Smooth muscle cell (in vitro differentiated cells): ENCODE measurements around the gene S1PR3. TPM values are rescaled to one million over a fixed set of nuclear protein-coding genes. Genes with fewer than 3 reads are reported as not detected.
A peak's percentile ranks its signal among the peaks of the same experiment; 100 is the strongest.

Experiments used
- DNase-seq: peaks from one replicate; lab custom pipeline; 2025; ENCODE audit not compliant: unreplicated experiment; lab: John Stamatoyannopoulos, UW
- H2AFZ ChIP-seq: fragments of 200-600 bp; sonication (generic); 2 replicates; pipeline ENCODE4 v1.6.0; 2016; ENCODE audit warnings: antibody characterized with exemption, low read depth, mild to moderate bottlenecking
- H3F3A ChIP-seq: fragments of 200-600 bp; sonication (generic); 2 replicates; pipeline ENCODE4 v1.6.0; 2017; ENCODE audit warnings: antibody characterized with exemption, low read depth
- H3K27ac ChIP-seq: fragments of 200-600 bp; sonication (generic); 2 replicates; pipeline ENCODE4 v1.5.1; 2016; ENCODE audit warnings: low read depth, mild to moderate bottlenecking
- H3K27me3 ChIP-seq: fragments of 200-600 bp; sonication (generic); 2 replicates; pipeline ENCODE4 v1.6.1; 2016; ENCODE audit warnings: low read depth, mild to moderate bottlenecking
- H3K36me3 ChIP-seq: fragments of 200-600 bp; sonication (generic); 2 replicates; pipeline ENCODE4 v1.5.1; 2016; ENCODE audit warnings: low read depth
- H3K4me1 ChIP-seq: fragments of 200-600 bp; sonication (generic); 2 replicates; pipeline ENCODE4 v1.5.1; 2016; ENCODE audit warnings: low read depth
- H3K4me2 ChIP-seq: fragments of 200-600 bp; sonication (generic); 2 replicates; pipeline ENCODE4 v1.6.0; 2016; ENCODE audit warnings: mild to moderate bottlenecking
- H3K4me3 ChIP-seq: fragments of 200-600 bp; sonication (generic); 2 replicates; pipeline ENCODE4 v1.5.1; 2016; ENCODE audit warnings: mild to moderate bottlenecking
- H3K79me2 ChIP-seq: fragments of 200-600 bp; sonication (generic); 2 replicates; pipeline ENCODE4 v1.6.0; 2016; ENCODE audit warnings: low read depth, mild to moderate bottlenecking
- H3K9ac ChIP-seq: fragments of 200-600 bp; sonication (generic); 2 replicates; pipeline ENCODE4 v1.6.0; 2016; ENCODE audit warnings: low read depth
- H3K9me3 ChIP-seq: fragments of 200-600 bp; sonication (generic); replicated peaks from 2 replicates; pipeline ENCODE4 v1.5.1; 2016; ENCODE audit warnings: low read depth
- H4K20me1 ChIP-seq: fragments of 200-600 bp; sonication (generic); 2 replicates; pipeline ENCODE4 v1.6.0; 2016; ENCODE audit warnings: low read depth
- WGBS: methylation state at CpG from one replicate; pipeline ENCODE4 v1.1.7; 2016; ENCODE audit warnings: low lambda C conversion rate; 5-methylcytosine and 5-hydroxymethylcytosine counted together
- polyA plus RNA-seq: library from polyadenylated mRNA; unstranded; fragments of >200 nt; fragmentation: Nextera tagmentation; extraction: Ambion mirVana; gene quantifications from 2 replicates; pipeline ENCODE4 v1.2.1, GENCODE V29; 2016
- total RNA-seq: library from RNA; depleted of rRNA; stranded (reverse); fragments of >200 nt; gene quantifications from 2 replicates; pipeline ENCODE4 v1.2.3, GENCODE V29; 2014
- TF ChIP-seq, protein P1 (sequence below): fragments of 200-600 bp; sonication (generic); IDR thresholded peaks from 2 replicates; pipeline ENCODE4 v1.5.1; 2017; ENCODE audit warnings: borderline replicate concordance, mild to moderate bottlenecking, antibody characterized with exemption; ENCODE audit not compliant: insufficient read depth, poor library complexity, severe bottlenecking

Gene S1PR3
- total and polyA plus RNA-seq, 2 experiments from 2014 or later, result 184 to 246 TPM

DNA sequence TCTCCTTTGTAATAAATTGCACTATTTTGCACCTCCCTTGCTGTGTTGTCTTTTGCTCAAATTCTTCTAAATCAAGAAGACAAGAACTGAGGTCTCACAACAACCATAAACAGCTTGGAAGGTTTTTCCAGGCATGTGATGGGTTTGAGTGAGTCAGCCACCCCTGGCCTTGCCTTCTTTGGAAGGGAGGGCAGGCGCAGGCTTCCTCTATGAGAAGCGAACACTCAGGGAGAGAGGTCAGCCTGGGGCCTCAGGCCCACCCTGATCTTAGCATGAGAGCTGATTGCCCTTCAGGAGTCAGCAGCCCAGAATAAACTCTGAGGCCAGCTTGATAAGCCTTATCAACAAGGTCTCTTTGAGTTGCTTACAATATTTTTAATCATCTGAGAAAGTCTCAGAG lies 31.6 kb downstream of the S1PR3 start:
- no peaks in the 10 kb centered on the region for H3K79me2 ChIP-seq
- no peaks in the 10 kb centered on the region for H3K36me3 ChIP-seq
- peak overlapping the region; percentile 32 for H3K4me2 ChIP-seq
- H3K4me3 ChIP-seq, result no peak overlapping the region
- no peak overlapping the region for H3K9ac ChIP-seq
- peak overlapping the region; percentile 84 for H3K27ac ChIP-seq
- no peaks in the 10 kb centered on the region for H4K20me1 ChIP-seq
- H3K9me3 ChIP-seq, result no peaks in the 10 kb centered on the region
- WGBS, result 10% methylated on average over 2 of the region's 2 CpGs
- H3F3A ChIP-seq, result peaks cover 13% of the 10 kb centered on the region
- H3K27me3 ChIP-seq, result no peaks in the 10 kb centered on the region
- TF ChIP-seq, protein P1, sequence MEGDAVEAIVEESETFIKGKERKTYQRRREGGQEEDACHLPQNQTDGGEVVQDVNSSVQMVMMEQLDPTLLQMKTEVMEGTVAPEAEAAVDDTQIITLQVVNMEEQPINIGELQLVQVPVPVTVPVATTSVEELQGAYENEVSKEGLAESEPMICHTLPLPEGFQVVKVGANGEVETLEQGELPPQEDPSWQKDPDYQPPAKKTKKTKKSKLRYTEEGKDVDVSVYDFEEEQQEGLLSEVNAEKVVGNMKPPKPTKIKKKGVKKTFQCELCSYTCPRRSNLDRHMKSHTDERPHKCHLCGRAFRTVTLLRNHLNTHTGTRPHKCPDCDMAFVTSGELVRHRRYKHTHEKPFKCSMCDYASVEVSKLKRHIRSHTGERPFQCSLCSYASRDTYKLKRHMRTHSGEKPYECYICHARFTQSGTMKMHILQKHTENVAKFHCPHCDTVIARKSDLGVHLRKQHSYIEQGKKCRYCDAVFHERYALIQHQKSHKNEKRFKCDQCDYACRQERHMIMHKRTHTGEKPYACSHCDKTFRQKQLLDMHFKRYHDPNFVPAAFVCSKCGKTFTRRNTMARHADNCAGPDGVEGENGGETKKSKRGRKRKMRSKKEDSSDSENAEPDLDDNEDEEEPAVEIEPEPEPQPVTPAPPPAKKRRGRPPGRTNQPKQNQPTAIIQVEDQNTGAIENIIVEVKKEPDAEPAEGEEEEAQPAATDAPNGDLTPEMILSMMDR, result no peak
- H2AFZ ChIP-seq, result peak overlapping the region; percentile 41
- DNase-seq, result no peak
- peaks cover 4% of the 10 kb centered on the region for H3K4me1 ChIP-seq

DNA sequence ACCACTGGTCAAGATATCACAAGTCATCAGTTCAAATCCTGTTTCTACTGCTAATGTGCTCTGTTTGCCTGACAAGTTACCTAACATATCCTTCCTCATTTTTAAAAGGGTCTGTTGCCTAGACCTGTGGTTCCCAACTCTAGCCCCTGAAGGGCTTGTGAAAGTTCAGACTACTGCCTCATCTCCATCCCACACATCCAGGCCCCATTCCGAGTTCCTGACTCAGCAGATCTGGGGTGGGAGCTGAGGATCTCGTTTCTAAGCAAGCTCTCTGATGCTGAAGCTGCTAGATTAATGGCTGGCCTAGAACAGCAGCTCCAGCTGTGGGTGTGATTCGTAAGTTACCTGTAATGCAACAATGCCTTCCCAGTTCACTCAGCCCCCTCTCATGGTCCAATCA lies 32.5 kb downstream of the S1PR3 start:
- peaks cover 13% of the 10 kb centered on the region for H3F3A ChIP-seq
- H3K4me1 ChIP-seq, result peaks cover 4% of the 10 kb centered on the region
- no peaks in the 10 kb centered on the region for H3K36me3 ChIP-seq
- H3K9ac ChIP-seq, result no peak overlapping the region
- DNase-seq, result no peak
- no peaks in the 10 kb centered on the region for H3K27me3 ChIP-seq
- H3K79me2 ChIP-seq, result no peaks in the 10 kb centered on the region
- TF ChIP-seq, protein P1, result no peak
- H3K9me3 ChIP-seq, result no peaks in the 10 kb centered on the region
- H3K4me2 ChIP-seq, result peak overlapping the region; percentile 32
- H3K4me3 ChIP-seq, result no peak overlapping the region
- WGBS, result 43% methylated on average over 3 of the region's 3 CpGs
- H2AFZ ChIP-seq, result no peak overlapping the region
- H3K27ac ChIP-seq, result peak overlapping the region; percentile 84
- no peaks in the 10 kb centered on the region for H4K20me1 ChIP-seq

DNA sequence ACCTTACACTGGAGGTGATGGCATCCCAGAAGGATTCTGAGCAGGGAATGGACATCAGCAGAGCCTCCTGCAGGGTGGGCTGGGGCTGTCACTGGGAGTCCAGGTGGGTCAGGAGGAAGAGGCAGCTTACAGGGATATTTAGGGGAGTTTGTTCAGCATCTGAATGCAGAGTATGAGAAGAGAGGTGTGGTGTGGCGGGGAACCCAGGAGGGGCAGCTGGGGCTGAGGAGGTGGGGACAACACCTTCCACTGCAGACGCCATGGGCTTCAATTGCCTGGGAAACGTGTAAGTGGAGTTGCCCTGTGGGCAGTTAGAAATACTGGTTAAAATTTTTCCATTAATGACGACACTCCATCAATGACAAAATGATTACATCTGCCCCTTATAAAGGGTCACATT lies 33.5 kb downstream of the S1PR3 start:
- no peak overlapping the region for H3K27ac ChIP-seq
- H3K27me3 ChIP-seq, result no peaks in the 10 kb centered on the region
- H3F3A ChIP-seq, result peaks cover 13% of the 10 kb centered on the region
- no peak overlapping the region for H3K4me2 ChIP-seq
- no peak overlapping the region for H3K4me3 ChIP-seq
- no peaks in the 10 kb centered on the region for H4K20me1 ChIP-seq
- no peaks in the 10 kb centered on the region for H3K9me3 ChIP-seq
- H3K4me1 ChIP-seq, result peaks cover 4% of the 10 kb centered on the region
- DNase-seq, result no peak
- H2AFZ ChIP-seq, result no peak overlapping the region
- TF ChIP-seq, protein P1, result no peak
- 88% methylated on average over 4 of the region's 4 CpGs for WGBS
- H3K36me3 ChIP-seq, result no peaks in the 10 kb centered on the region
- H3K79me2 ChIP-seq, result no peaks in the 10 kb centered on the region
- no peak overlapping the region for H3K9ac ChIP-seq

DNA sequence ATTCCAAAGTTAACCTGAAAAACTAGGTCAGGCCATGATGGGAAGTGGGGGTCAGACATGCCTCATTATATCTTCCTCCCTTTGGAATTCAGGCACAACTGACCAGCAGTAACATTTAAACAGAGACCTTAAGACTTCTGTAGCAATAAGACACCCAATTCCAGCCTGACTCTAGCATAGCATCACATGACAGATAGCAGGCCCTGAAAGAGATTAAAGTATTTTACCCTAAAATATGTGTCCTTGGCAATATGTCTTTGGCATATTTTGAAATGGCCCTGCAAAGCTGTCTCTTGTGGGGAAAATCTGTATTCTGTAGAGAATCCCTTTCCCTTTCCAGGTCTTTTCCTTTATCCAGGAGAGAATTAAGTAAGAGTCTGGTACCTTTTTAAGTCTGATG lies 34.3 kb downstream of the S1PR3 start:
- no peak overlapping the region for H2AFZ ChIP-seq
- no peak for DNase-seq
- H3K27me3 ChIP-seq, result no peaks in the 10 kb centered on the region
- peaks cover 4% of the 10 kb centered on the region for H3K4me1 ChIP-seq
- no peaks in the 10 kb centered on the region for H3K79me2 ChIP-seq
- H3K36me3 ChIP-seq, result no peaks in the 10 kb centered on the region
- H3K4me3 ChIP-seq, result no peak overlapping the region
- H3F3A ChIP-seq, result peaks cover 13% of the 10 kb centered on the region
- H3K9ac ChIP-seq, result no peak overlapping the region
- TF ChIP-seq, protein P1, result no peak
- no peaks in the 10 kb centered on the region for H3K9me3 ChIP-seq
- no peak overlapping the region for H3K27ac ChIP-seq
- no peaks in the 10 kb centered on the region for H4K20me1 ChIP-seq
- no peak overlapping the region for H3K4me2 ChIP-seq
